Hypothalamus (tissue), 51 donors: ENCODE measurements around the gene PARP8.
A peak's percentile ranks its signal among the peaks of the same experiment; 100 is the strongest.

Source experiments
- DNase-seq, 51 donors: peaks; one replicate each; lab custom pipeline; 2025; lab: John Stamatoyannopoulos, UW

The PARP8 gene

GRCh38 chr5:50725800-50726474 is 59.5 kb downstream of the PARP8 start:
- DNase-seq: no peak

GRCh38 chr5:50726475-50727148 is 60.2 kb downstream of the PARP8 start:
- DNase-seq: no peak

- DNase-seq: peak in 2 of 51 donors; percentile 4 to 17
Measured at GRCh38 chr5:50727149-50727496, 60.7 kb downstream of the PARP8 start.

GRCh38 chr5:50727845-50728244 is 61.4 kb downstream of the PARP8 start:
- DNase-seq: no peak

GRCh38 chr5:50730336-50730735 is 63.9 kb downstream of the PARP8 start:
- no peak for DNase-seq

- DNase-seq: no peak
Measured at GRCh38 chr5:50730841-50731240, 64.4 kb downstream of the PARP8 start.

- DNase-seq: no peak
Measured at GRCh38 chr5:50733741-50734140, 67.3 kb downstream of the PARP8 start.

- DNase-seq: no peak
Measured at GRCh38 chr5:50738864-50739263, 72.4 kb downstream of the PARP8 start.

- DNase-seq: no peak
Measured at GRCh38 chr5:50740832-50741231, 74.4 kb downstream of the PARP8 start.

GRCh38 chr5:50744776-50745175 is 78.3 kb downstream of the PARP8 start:
- no peak for DNase-seq

GRCh38 chr5:50745221-50745910 is 78.9 kb downstream of the PARP8 start:
- no peak for DNase-seq

GRCh38 chr5:50749181-50749580 is 82.7 kb downstream of the PARP8 start:
- no peak for DNase-seq

GRCh38 chr5:50749873-50750272 is 83.4 kb downstream of the PARP8 start:
- no peak for DNase-seq

- peak in 6 of 51 donors; percentile 1 to 25 (median 5) for DNase-seq
Measured at GRCh38 chr5:50751064-50751657, 84.7 kb downstream of the PARP8 start.

GRCh38 chr5:50752800-50753199 is 86.4 kb downstream of the PARP8 start:
- no peak for DNase-seq

GRCh38 chr5:50759526-50760270 is 93.3 kb downstream of the PARP8 start:
- no peak for DNase-seq

- DNase-seq: no peak
Measured at GRCh38 chr5:50763351-50763750, 96.9 kb downstream of the PARP8 start.

GRCh38 chr5:50763846-50764245 is 97.4 kb downstream of the PARP8 start:
- DNase-seq: no peak

- DNase-seq: no peak
Measured at GRCh38 chr5:50766042-50766441, 99.6 kb downstream of the PARP8 start.

GRCh38 chr5:50766462-50766861 is 100.0 kb downstream of the PARP8 start:
- no peak for DNase-seq

GRCh38 chr5:50766967-50767366 is 100.5 kb downstream of the PARP8 start:
- DNase-seq: no peak
